Lung (tissue), 12 donors: ENCODE data around the gene ZNF750. TPM values are rescaled to one million over a fixed set of nuclear protein-coding genes. Genes with fewer than 3 reads are reported as not detected.

Source experiments
- ATAC-seq: fragments of 200-7000 bp; cut with Tn5 transposase; one replicate; pipeline ENCODE4 v1.9.1; 2020; ENCODE audit warnings: moderate number of reproducible peaks; ENCODE audit not compliant: insufficient read depth, low FRiP score
- DNase-seq, 3 donors: peaks; one replicate each; pipeline ENCODE4 v3.0.0-alpha.2; 2013 to 2017
- H3K27ac ChIP-seq, 2 donors: one replicate each; pipeline ENCODE4 v1.5.1; 2013; ENCODE audit warnings: mild to moderate bottlenecking in 2 of 2, moderate library complexity in 2 of 2, control low read depth in 1 of 2, inconsistent platforms in 1 of 2, low read depth in 1 of 2, low read length in 1 of 2
- H3K27me3 ChIP-seq, 3 donors: one replicate each; pipeline ENCODE4 v1.5.1; 2013; ENCODE audit warnings: low read length in 2 of 3; ENCODE audit not compliant: control insufficient read depth in 3 of 3, insufficient read depth in 3 of 3
- H3K36me3 ChIP-seq, 4 donors: one replicate each; pipeline ENCODE4 v1.5.1; 2013; ENCODE audit warnings: low read length in 4 of 4, mild to moderate bottlenecking in 1 of 4, moderate library complexity in 1 of 4; ENCODE audit not compliant: control insufficient read depth in 4 of 4, insufficient read depth in 4 of 4
- H3K4me1 ChIP-seq, 5 donors: one replicate each; pipeline ENCODE4 v1.5.1; 2013; ENCODE audit warnings: low read length in 5 of 5, mild to moderate bottlenecking in 2 of 5, moderate library complexity in 1 of 5; ENCODE audit not compliant: control insufficient read depth in 5 of 5, insufficient read depth in 5 of 5
- H3K4me3 ChIP-seq: one replicate; pipeline ENCODE4 v1.5.1; 2013; ENCODE audit warnings: mild to moderate bottlenecking, control low read depth, moderate library complexity
- H3K9ac ChIP-seq, 2 donors: one replicate each; pipeline ENCODE4 v1.5.1; 2013; ENCODE audit warnings: low read length in 2 of 2, control low read depth in 1 of 2; ENCODE audit not compliant: insufficient read depth in 1 of 2
- H3K9me3 ChIP-seq, 4 donors: one replicate each; pipeline ENCODE4 v1.5.1; 2013; ENCODE audit warnings: low read length in 3 of 4, mild to moderate bottlenecking in 1 of 4, moderate library complexity in 1 of 4; ENCODE audit not compliant: control insufficient read depth in 4 of 4, insufficient read depth in 3 of 4
- CTCF ChIP-seq: IDR thresholded peaks from 2 replicates; pipeline ENCODE4 v1.5.1; 2012; ENCODE audit warnings: mild to moderate bottlenecking; ENCODE audit errors: control extremely low read depth, extremely low read depth
- WGBS, 2 donors: extraction: QIAGEN DNeasy Blood & Tissue Kit; methylation state at CpG; one replicate each; pipeline ENCODE4 v1.1.7; 2013; 5-methylcytosine and 5-hydroxymethylcytosine counted together
- polyA plus RNA-seq, 2 donors: library from polyadenylated mRNA; stranded (reverse); fragments of 200-250 nt; gene quantifications; one replicate each; pipeline ENCODE4 v1.2.1, GENCODE V29; 2013
- total RNA-seq, 2 donors: library from RNA; depleted of rRNA in 1 of 2; stranded (reverse); fragments of >200 nt in 1 of 2; gene quantifications; one replicate each; pipeline ENCODE4 v1.2.1, GENCODE V29; 2014 to 2021
- donor health status: control.
- donor health status: control.
- donor health status: Bipolar disorder and iron deficiency.
- donor health status: healthy.
- donor health status: DM: yes; HTN: yes; CAD: no.

ZNF750 gene
- total and polyA plus RNA-seq, 4 donors, result 1.3 to 4.4 (median 1.9) TPM

GRCh38 chr17:82864713-82865248, 25.0 kb upstream of the ZNF750 start:
- peaks cover 0 to 20% (median 8%) of the 10 kb centered on the region in 5 donors for H3K4me1 ChIP-seq
- WGBS, 2 donors, result 74 to 83% methylated on average over 14 to 16 of the region's 16 CpGs

GRCh38 chr17:82863941-82864712, 24.3 kb upstream of the ZNF750 start:
- Histone ChIP-seq H3K9ac (no peak overlapping the region), H3K4me1 (peaks cover 0 to 23% (median 9%) of the 10 kb centered on the region in 5 donors), H3K27ac (peak overlapping the region in 1 of 2 donors; percentile 58), H3K36me3 (no peaks in the 10 kb centered on the region), H3K27me3 (no peaks in the 10 kb centered on the region), H3K9me3 (no peaks in the 10 kb centered on the region), H3K4me3 (no peak overlapping the region)
- ATAC-seq, result peak; percentile 42
- no peak for TF ChIP-seq CTCF
- DNase-seq, result no peak
- WGBS, 2 donors, result 75 to 80% methylated on average over 18 of the region's 18 CpGs

More at GRCh38 chr17:82864713-82865248, 25.0 kb upstream of the ZNF750 start:
- no peaks in the 10 kb centered on the region for H3K36me3 ChIP-seq
- no peak for TF ChIP-seq CTCF
- DNase-seq (no peak), ATAC-seq (no peak)
- H3K27me3 ChIP-seq, result no peaks in the 10 kb centered on the region
- no peak overlapping the region for H3K9ac ChIP-seq
- H3K27ac ChIP-seq, result no peak overlapping the region
- H3K9me3 ChIP-seq, result no peaks in the 10 kb centered on the region
- H3K4me3 ChIP-seq, result no peak overlapping the region

GRCh38 chr17:82863383-82863940, 23.6 kb upstream of the ZNF750 start:
- Histone ChIP-seq H3K9ac (no peak overlapping the region), H3K27me3 (no peaks in the 10 kb centered on the region), H3K36me3 (no peaks in the 10 kb centered on the region), H3K4me3 (no peak overlapping the region), H3K4me1 (peaks cover 0 to 30% (median 12%) of the 10 kb centered on the region in 5 donors), H3K9me3 (no peaks in the 10 kb centered on the region), H3K27ac (no peak overlapping the region)
- TF ChIP-seq CTCF, result no peak
- WGBS, 2 donors, result 91 to 92% methylated on average over 11 of the region's 11 CpGs
- DNase-seq (no peak), ATAC-seq (no peak)
